ENCODE results near the gene SLC4A11.

SLC4A11 gene

GRCh38 chr20:3244613-3245012, 5.6 kb upstream of the SLC4A11 start:
- no peak for TF ChIP-seq CTCF (IDR thresholded peaks at IDR 0.05)
- peaks cover 6% of the 10 kb centered on the region for H3K9me3 Mint-ChIP-seq
- no peak for DNase-seq
- H3K36me3 Mint-ChIP-seq (ENCODE audit: low read depth), result no peaks in the 10 kb centered on the region
- H3K4me1 Mint-ChIP-seq, result peaks cover 35% of the 10 kb centered on the region
- peaks cover 98% of the 10 kb centered on the region for H3K27me3 Mint-ChIP-seq (ENCODE audit: low read depth, poor library complexity)
- no peak overlapping the region for H3K27ac Mint-ChIP-seq
- H3K4me3 Mint-ChIP-seq, result no peak overlapping the region

- Mint-ChIP-seq H3K36me3 (ENCODE audit: low read depth) (no peaks in the 10 kb centered on the region), H3K9me3 (peaks cover 6% of the 10 kb centered on the region), H3K4me3 (no peak overlapping the region), H3K27me3 (ENCODE audit: low read depth, poor library complexity) (peaks cover 94% of the 10 kb centered on the region), H3K4me1 (peaks cover 36% of the 10 kb centered on the region), H3K27ac (no peak overlapping the region)
- DNase-seq, result no peak
- no peak for TF ChIP-seq CTCF (IDR thresholded peaks at IDR 0.05)
Observed at GRCh38 chr20:3243718-3244358, 4.8 kb upstream of the SLC4A11 start.

GRCh38 chr20:3242172-3242692, 3.2 kb upstream of the SLC4A11 start:
- no peak for TF ChIP-seq CTCF (IDR thresholded peaks at IDR 0.05)
- Mint-ChIP-seq H3K36me3 (ENCODE audit: low read depth) (no peaks in the 10 kb centered on the region), H3K27me3 (ENCODE audit: low read depth, poor library complexity) (peaks cover 94% of the 10 kb centered on the region), H3K9me3 (peaks cover 6% of the 10 kb centered on the region), H3K27ac (peak overlapping the region; percentile 27), H3K4me1 (peaks cover 36% of the 10 kb centered on the region), H3K4me3 (no peak overlapping the region)
- DNase-seq, result no peak

GRCh38 chr20:3240776-3241363, 1.9 kb upstream of the SLC4A11 start:
- H3K4me1 Mint-ChIP-seq, result peaks cover 36% of the 10 kb centered on the region
- peaks cover 6% of the 10 kb centered on the region for H3K9me3 Mint-ChIP-seq
- H3K4me3 Mint-ChIP-seq, result peak overlapping the region; percentile 72
- no peak for DNase-seq
- peaks cover 94% of the 10 kb centered on the region for H3K27me3 Mint-ChIP-seq (ENCODE audit: low read depth, poor library complexity)
- TF ChIP-seq CTCF (IDR thresholded peaks at IDR 0.05), result no peak
- H3K36me3 Mint-ChIP-seq (ENCODE audit: low read depth), result no peaks in the 10 kb centered on the region
- peak overlapping the region; percentile 86 for H3K27ac Mint-ChIP-seq

- Mint-ChIP-seq H3K4me1 (peaks cover 39% of the 10 kb centered on the region), H3K36me3 (ENCODE audit: low read depth) (no peaks in the 10 kb centered on the region), H3K27ac (no peak overlapping the region), H3K4me3 (peak overlapping the region; percentile 87), H3K27me3 (ENCODE audit: low read depth, poor library complexity) (peaks cover 96% of the 10 kb centered on the region), H3K9me3 (peaks cover 6% of the 10 kb centered on the region)
- DNase-seq, result peak; percentile 38
- no peak for TF ChIP-seq CTCF (IDR thresholded peaks at IDR 0.05)
Observed at GRCh38 chr20:3239867-3240775, 1.1 kb upstream of the SLC4A11 start.

All from nephron progenitor cell (in vitro differentiated cells).